Measurements from ENCODE around the gene ZMYND11. TPM values are rescaled to one million over a fixed set of nuclear protein-coding genes. Genes with fewer than 3 reads are reported as not detected.

ZMYND11 gene
- total RNA-seq, 2 donors from 2014 or later = 34.2 to 37.7 TPM

- H3K9me3 Mint-ChIP-seq = no peaks in the 10 kb centered on the region
- H3K4me1 Mint-ChIP-seq = peaks cover 8% of the 10 kb centered on the region
- no peak overlapping the region for H3K4me3 Mint-ChIP-seq
- no peak for TF ChIP-seq CTCF (conservative IDR thresholded peaks at IDR 0.05)
- DNase-seq = no peak
- no peaks in the 10 kb centered on the region for H3K36me3 ChIP-seq (ENCODE audit: control insufficient read depth, insufficient read depth, low read length)
- H3K36me3 Mint-ChIP-seq (ENCODE audit: low read depth) = no peaks in the 10 kb centered on the region
- no peak overlapping the region for H3K4me3 ChIP-seq (ENCODE audit: low read length)
- no peak overlapping the region for H3K27ac Mint-ChIP-seq
- no peak overlapping the region for H3K27ac ChIP-seq (ENCODE audit: low read depth, low read length)
- H3K9ac ChIP-seq (ENCODE audit: extremely low read depth, low read length, poor library complexity, severe bottlenecking) = no peak overlapping the region
- no peaks in the 10 kb centered on the region for H3K4me1 ChIP-seq (ENCODE audit: control insufficient read depth, insufficient read depth, low read length)
- H3K27me3 ChIP-seq (ENCODE audit: control insufficient read depth, insufficient read depth, low read length, poor library complexity, severe bottlenecking) = no peaks in the 10 kb centered on the region
- WGBS, 2 experiments (ENCODE audit: insufficient coverage in 1 of 2, insufficient read length in 1 of 2) = 90 to 100% methylated on average over 1 to 4 of the region's 4 CpGs
- peaks cover 12% of the 10 kb centered on the region for H3K9me3 ChIP-seq (ENCODE audit: control insufficient read depth, low read length)
- H3K27me3 Mint-ChIP-seq (ENCODE audit: insufficient read depth) = no peaks in the 10 kb centered on the region
Observed at GRCh38 chr10:104416-104815, 30.8 kb upstream of the ZMYND11 start.

GRCh38 chr10:104862-105565 is 30.2 kb upstream of the ZMYND11 start:
- Histone ChIP-seq H3K9ac (ENCODE audit: extremely low read depth, low read length, poor library complexity, severe bottlenecking) (no peak overlapping the region), H3K4me3 (ENCODE audit: low read length) (no peak overlapping the region), H3K27me3 (ENCODE audit: control insufficient read depth, insufficient read depth, low read length, poor library complexity, severe bottlenecking) (no peaks in the 10 kb centered on the region), H3K9me3 (ENCODE audit: control insufficient read depth, low read length) (peaks cover 12% of the 10 kb centered on the region), H3K27ac (ENCODE audit: low read depth, low read length) (no peak overlapping the region), H3K36me3 (ENCODE audit: control insufficient read depth, insufficient read depth, low read length) (no peaks in the 10 kb centered on the region), H3K4me1 (ENCODE audit: control insufficient read depth, insufficient read depth, low read length) (no peaks in the 10 kb centered on the region)
- Mint-ChIP-seq H3K9me3 (no peaks in the 10 kb centered on the region), H3K27ac (no peak overlapping the region), H3K36me3 (ENCODE audit: low read depth) (no peaks in the 10 kb centered on the region), H3K27me3 (ENCODE audit: insufficient read depth) (no peaks in the 10 kb centered on the region), H3K4me1 (peaks cover 8% of the 10 kb centered on the region), H3K4me3 (no peak overlapping the region)
- 86 to 90% methylated on average over 6 to 16 of the region's 16 CpGs for WGBS, 2 experiments (ENCODE audit: insufficient coverage in 1 of 2, insufficient read length in 1 of 2)
- no peak for TF ChIP-seq CTCF (conservative IDR thresholded peaks at IDR 0.05)
- DNase-seq = no peak

- TF ChIP-seq CTCF (conservative IDR thresholded peaks at IDR 0.05) = no peak
- Histone ChIP-seq H3K4me3 (ENCODE audit: low read length) (no peak overlapping the region), H3K27ac (ENCODE audit: low read depth, low read length) (no peak overlapping the region), H3K9ac (ENCODE audit: extremely low read depth, low read length, poor library complexity, severe bottlenecking) (no peak overlapping the region), H3K9me3 (ENCODE audit: control insufficient read depth, low read length) (peaks cover 12% of the 10 kb centered on the region), H3K36me3 (ENCODE audit: control insufficient read depth, insufficient read depth, low read length) (no peaks in the 10 kb centered on the region), H3K4me1 (ENCODE audit: control insufficient read depth, insufficient read depth, low read length) (no peaks in the 10 kb centered on the region), H3K27me3 (ENCODE audit: control insufficient read depth, insufficient read depth, low read length, poor library complexity, severe bottlenecking) (no peaks in the 10 kb centered on the region)
- 88 to 95% methylated on average over 4 of the region's 4 CpGs for WGBS, 2 experiments (ENCODE audit: insufficient coverage in 1 of 2, insufficient read length in 1 of 2)
- Mint-ChIP-seq H3K27ac (no peak overlapping the region), H3K4me3 (no peak overlapping the region), H3K9me3 (no peaks in the 10 kb centered on the region), H3K27me3 (ENCODE audit: insufficient read depth) (no peaks in the 10 kb centered on the region), H3K36me3 (ENCODE audit: low read depth) (no peaks in the 10 kb centered on the region), H3K4me1 (peaks cover 8% of the 10 kb centered on the region)
- no peak for DNase-seq
Observed at GRCh38 chr10:105806-106205, 29.4 kb upstream of the ZMYND11 start.
